ENCODE data around the gene LETMD1. TPM values are rescaled to one million over a fixed set of nuclear protein-coding genes. Genes with fewer than 3 reads are reported as not detected.
"Not testable (repeated sequence)": the region's sequence is repeated elsewhere in the genome, so short reads cannot be mapped to it uniquely, and the experiment has no call there.

LETMD1 gene
- total RNA-seq, 1 experiment from 2014 or later: 26.0 TPM

GRCh38 chr12:51077930-51078329 is 29.8 kb downstream of the LETMD1 start:
- no peak for DNase-seq (ENCODE audit: low read depth)

DNA sequence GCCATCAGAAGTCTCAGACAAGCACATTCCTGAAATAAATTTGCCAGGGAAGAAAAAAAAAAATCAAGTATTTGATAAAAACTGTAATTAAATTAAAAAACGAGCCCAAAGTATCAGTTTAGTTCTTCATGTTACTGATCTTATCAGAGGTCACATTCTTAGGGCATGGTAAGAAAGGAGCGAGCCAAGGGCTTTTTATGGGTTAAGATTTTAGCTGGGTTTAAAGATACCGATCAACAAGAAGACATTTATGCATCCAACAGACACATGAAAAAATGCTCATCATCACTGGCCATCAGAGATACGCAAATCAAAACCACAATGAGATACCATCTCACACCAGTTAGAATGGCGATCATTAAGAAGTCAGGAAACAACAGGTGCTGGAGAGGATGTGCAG is 30.2 kb downstream of the LETMD1 start:
- not testable (repeated sequence) for DNase-seq (ENCODE audit: low read depth)

GRCh38 chr12:51078866-51079265 is 30.7 kb downstream of the LETMD1 start:
- DNase-seq (ENCODE audit: low read depth): not testable (repeated sequence)

DNA sequence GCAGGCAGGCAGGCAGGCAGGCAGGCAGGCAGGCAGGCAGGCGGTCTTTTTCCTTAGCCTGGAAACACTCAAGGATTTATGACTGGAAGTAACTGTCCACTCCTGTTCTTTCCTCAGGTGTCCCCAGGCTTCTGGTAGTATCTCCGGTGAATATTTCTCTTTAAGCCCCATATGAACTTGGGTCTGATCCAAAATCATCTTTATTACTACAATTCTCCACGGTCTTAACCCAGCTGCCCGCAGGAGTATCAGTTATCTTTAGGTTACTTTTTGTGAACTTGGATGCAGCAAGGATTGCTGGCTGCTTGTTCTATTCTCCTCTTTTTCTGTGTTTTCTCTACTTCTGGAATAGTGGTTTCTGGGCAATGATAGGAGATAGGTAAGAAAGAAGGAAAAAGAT is 32.0 kb downstream of the LETMD1 start:
- DNase-seq (ENCODE audit: low read depth): no peak

DNA sequence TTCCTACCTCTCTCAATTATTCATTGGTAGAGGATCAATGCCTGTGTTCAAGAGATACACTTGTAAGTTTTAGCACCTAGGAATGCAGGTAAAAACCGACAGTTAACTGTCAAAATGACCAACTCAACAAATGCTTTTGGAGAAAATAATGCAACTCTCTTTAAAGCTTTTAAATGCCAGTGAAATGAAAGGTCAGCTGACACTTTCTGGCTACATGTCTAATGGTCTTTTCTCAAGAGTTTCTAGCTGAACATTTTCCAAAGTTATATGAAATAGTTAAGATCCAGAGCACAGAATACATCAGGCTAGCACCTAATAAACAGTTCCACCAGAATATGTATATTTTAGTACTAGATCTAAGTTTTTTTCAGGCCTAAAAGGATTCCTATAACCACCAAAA is 33.3 kb downstream of the LETMD1 start:
- DNase-seq (ENCODE audit: low read depth): no peak

- peak; percentile 60 for DNase-seq (ENCODE audit: low read depth)
Measured at GRCh38 chr12:51082561-51083125, 34.5 kb downstream of the LETMD1 start.

DNA sequence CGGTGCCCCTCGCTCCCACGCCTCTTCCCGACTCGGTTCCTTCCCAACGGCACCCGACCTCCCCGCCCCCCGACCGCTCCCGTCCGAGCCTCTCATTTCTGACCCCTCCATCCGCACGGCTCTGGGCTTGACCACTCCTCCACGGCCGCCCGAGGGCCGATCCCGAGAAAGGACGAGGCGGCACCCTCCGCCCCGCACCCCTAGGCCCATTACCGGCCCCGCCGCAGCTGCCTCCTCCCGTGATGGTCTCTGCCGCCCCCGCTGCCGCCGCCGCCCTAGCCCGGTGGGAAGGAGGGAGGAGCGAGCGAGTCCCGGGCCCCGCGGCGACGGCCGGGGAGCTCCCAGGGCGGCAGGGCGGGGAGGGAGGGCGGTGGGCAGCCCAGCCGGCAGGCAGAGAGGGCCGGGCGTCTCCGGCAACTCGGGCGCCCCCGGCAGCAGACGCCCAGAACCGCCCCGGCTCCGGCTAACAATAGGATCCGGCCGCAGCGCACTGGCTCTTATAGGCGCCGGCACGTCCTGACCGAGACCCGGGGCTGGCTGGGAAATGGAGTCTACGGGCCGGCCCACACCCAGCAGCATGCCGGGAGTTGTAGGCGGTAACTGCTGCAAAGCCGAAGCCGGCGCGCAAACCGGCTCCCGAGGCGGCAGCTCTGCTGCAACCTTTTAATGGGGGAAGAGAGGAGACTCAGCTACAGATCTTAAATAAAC is 35.2 kb downstream of the LETMD1 start, which contains the start of gene CSRNP2:
Gene CSRNP2 (minus strand): TSS at position 471 of the 708 bp plus-strand sequence. CDS start 7,035 bp downstream, outside the sequence.
- DNase-seq (ENCODE audit: low read depth): peak; percentile 92

GRCh38 chr12:51085757-51086156 is 37.6 kb downstream of the LETMD1 start:
- no peak for DNase-seq (ENCODE audit: low read depth)

- no peak for DNase-seq (ENCODE audit: low read depth)
Measured at GRCh38 chr12:51086933-51087332, 38.8 kb downstream of the LETMD1 start.

DNA sequence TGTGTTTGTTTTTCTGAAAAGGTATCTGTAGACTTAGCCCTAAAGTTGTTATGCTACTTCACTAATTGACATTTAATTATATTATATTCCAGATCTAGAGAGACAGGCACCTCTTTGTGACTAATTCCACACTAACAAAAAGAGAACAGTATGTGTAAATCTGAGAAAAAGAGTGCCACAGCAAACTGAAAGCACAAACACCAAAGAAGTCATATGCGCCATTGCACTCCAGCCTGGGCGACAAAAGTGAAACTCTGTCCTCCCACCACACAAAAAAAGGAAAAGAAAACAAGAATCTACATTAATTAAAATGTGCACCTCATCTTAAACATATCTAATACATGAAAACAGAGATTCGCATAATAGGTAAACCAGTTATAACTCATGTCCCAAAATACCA is 39.7 kb downstream of the LETMD1 start:
- no peak for DNase-seq (ENCODE audit: low read depth)

- DNase-seq (ENCODE audit: low read depth): no peak
Measured at GRCh38 chr12:51090705-51091229, 42.6 kb downstream of the LETMD1 start.

- no peak for DNase-seq (ENCODE audit: low read depth)
Measured at GRCh38 chr12:51098611-51099010, 50.5 kb downstream of the LETMD1 start.

DNA sequence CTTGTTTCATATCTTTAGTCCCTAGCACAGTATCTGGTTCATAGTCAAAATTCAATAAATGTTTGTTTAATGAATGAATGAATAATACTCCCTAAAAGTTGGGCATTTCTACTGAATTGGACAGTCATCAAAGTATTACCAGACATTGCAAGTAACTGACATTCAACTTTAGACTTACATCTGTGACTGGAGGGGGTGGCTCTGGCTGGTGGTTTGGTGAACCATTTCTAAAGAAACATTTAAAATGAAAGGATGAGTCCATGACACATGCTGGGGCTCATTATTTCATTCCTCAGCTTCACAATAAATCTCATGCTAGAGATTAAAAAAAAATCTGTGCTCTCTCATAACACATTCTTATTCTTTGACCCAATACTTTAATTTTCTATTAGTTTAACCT is 55.9 kb downstream of the LETMD1 start:
- no peak for DNase-seq (ENCODE audit: low read depth)

GRCh38 chr12:51108136-51108535 is 60.0 kb downstream of the LETMD1 start:
- DNase-seq (ENCODE audit: low read depth): no peak

Other genes with a start within 250 kb of the LETMD1 start
- gene TMPRSS12, start 205.4 kb upstream of the LETMD1 start, total RNA-seq (2014; rRNA removed; shearing (Covaris generic)): not detected in 2 replicates
- gene HIGD1C, start 95.8 kb upstream of the LETMD1 start, total RNA-seq (2014; rRNA removed; shearing (Covaris generic)): not detected in 2 replicates
- 19.2 and 28.8 TPM in 2 replicates for gene SLC11A2, start 21.9 kb upstream of the LETMD1 start, total RNA-seq (2014; rRNA removed; shearing (Covaris generic))
- 9.4 and 10.0 TPM in 2 replicates for gene CSRNP2, start 35.3 kb downstream of the LETMD1 start, total RNA-seq (2014; rRNA removed; shearing (Covaris generic))
- gene TFCP2, start 124.8 kb downstream of the LETMD1 start, total RNA-seq (2014; rRNA removed; shearing (Covaris generic)): 6.2 and 8.4 TPM in 2 replicates
- 1.7 and 5.5 TPM in 2 replicates for gene POU6F1, start 169.7 kb downstream of the LETMD1 start, total RNA-seq (2014; rRNA removed; shearing (Covaris generic))
- 288 and 375 TPM in 2 replicates for gene DAZAP2, start 190.5 kb downstream of the LETMD1 start, total RNA-seq (2014; rRNA removed; shearing (Covaris generic))
- 20.4 and 23.9 TPM in 2 replicates for gene SMAGP, start 222.1 kb downstream of the LETMD1 start, total RNA-seq (2014; rRNA removed; shearing (Covaris generic))